ENCODE data around the gene KRTAP23-1.

Gene KRTAP23-1

DNA sequence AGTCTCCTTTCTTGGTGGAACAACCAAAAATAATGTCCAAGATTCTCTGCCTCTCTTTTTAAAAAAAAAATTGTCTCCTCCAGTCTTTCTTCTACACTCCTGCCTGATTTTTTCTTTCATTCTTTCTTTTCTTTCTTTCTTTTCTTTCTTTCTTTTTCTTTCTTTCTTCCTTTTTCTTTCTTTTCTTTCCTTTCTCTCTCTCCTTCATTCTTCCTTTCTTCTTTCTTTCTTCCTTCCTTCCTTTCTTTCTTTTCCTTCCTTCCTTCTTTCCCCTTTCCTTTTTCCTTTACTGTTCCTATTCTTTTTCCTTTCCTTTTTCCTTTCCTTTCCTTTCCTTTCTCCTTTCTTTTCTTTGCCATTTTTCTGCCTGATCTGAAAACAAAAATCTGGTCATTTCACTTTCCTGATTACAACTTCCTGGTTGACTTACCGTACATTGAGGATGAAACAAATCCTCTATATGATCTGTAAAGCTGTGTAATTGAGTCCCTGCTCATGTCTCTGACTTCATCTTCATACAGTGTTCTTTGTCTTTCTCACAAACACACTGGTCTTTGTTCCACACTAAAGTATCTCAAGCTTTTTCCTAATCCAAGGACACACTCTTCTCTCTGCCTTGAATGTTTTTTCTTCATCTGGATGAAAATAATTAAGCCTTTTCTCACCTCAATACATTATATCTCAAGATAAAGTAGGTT lies 6.1 kb upstream of the KRTAP23-1 start:
- TF ChIP-seq, protein P1, sequence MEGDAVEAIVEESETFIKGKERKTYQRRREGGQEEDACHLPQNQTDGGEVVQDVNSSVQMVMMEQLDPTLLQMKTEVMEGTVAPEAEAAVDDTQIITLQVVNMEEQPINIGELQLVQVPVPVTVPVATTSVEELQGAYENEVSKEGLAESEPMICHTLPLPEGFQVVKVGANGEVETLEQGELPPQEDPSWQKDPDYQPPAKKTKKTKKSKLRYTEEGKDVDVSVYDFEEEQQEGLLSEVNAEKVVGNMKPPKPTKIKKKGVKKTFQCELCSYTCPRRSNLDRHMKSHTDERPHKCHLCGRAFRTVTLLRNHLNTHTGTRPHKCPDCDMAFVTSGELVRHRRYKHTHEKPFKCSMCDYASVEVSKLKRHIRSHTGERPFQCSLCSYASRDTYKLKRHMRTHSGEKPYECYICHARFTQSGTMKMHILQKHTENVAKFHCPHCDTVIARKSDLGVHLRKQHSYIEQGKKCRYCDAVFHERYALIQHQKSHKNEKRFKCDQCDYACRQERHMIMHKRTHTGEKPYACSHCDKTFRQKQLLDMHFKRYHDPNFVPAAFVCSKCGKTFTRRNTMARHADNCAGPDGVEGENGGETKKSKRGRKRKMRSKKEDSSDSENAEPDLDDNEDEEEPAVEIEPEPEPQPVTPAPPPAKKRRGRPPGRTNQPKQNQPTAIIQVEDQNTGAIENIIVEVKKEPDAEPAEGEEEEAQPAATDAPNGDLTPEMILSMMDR (IDR thresholded peaks at IDR 0.05; ENCODE audit: low read depth, low read length, missing control alignments), result no peak
- DNase-seq (ENCODE audit: extremely low read depth, low read depth), result no peak
- no peak overlapping the region for H3K4me3 ChIP-seq (replicated peaks; ENCODE audit: low read depth, low read length)

- no peak overlapping the region for H3K4me3 ChIP-seq (replicated peaks; ENCODE audit: low read depth, low read length)
- DNase-seq (ENCODE audit: extremely low read depth, low read depth), result no peak
- TF ChIP-seq, protein P1 (IDR thresholded peaks at IDR 0.05; ENCODE audit: low read depth, low read length, missing control alignments), result no peak
Measured at GRCh38 chr21:30351534-30351933, 3.1 kb upstream of the KRTAP23-1 start.

DNA sequence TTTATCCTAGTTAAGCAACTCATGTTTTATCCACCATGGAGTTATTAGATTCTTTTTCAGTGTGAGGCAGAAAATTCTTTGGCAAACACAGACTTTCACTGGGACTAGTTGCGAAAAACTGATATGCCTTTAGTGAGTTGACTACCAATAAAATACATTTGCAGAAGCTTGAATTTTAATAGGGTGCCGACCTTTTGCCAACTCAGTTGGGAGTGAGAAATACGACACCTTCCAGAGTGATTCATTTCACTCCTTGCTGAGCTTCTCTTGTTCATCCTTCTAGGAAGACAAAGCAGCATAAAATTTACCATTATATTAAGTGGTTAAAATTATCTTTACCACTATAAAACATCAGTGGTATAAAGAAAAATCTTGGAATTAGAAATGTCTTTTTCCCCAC lies 1.2 kb upstream of the KRTAP23-1 start:
- no peak for DNase-seq (ENCODE audit: extremely low read depth, low read depth)

DNA sequence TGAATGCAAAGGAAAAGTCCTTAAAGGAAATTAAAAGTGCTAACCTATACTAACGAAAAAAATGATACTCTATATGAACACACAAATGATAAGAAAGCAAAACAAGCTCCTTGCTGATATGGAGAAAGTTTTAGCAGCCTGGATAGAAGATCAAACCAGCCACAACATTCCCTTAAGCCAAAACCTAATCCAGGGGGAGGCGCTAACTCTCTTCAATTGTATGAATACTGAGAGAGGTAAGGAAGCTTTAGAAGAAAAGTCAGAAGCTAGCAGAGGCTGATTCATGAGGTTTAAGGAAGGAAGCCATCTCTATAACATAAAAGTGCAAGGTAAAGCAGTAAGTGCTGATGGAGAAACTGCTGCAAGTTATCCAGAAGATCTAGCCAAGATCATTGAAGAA lies 3.4 kb downstream of the KRTAP23-1 start:
- TF ChIP-seq, protein P1 (IDR thresholded peaks at IDR 0.05; ENCODE audit: low read depth, low read length, missing control alignments), result no peak
- no peak for DNase-seq (ENCODE audit: extremely low read depth, low read depth)
- H3K4me3 ChIP-seq (replicated peaks; ENCODE audit: low read depth, low read length), result no peak overlapping the region

More for the DNA sequence above, 1.2 kb upstream of the KRTAP23-1 start:
- TF ChIP-seq, protein P1 (IDR thresholded peaks at IDR 0.05; ENCODE audit: low read depth, low read length, missing control alignments), result no peak
- H3K4me3 ChIP-seq (replicated peaks; ENCODE audit: low read depth, low read length), result no peak overlapping the region

GRCh38 chr21:30340714-30341573 lies 7.5 kb downstream of the KRTAP23-1 start:
- H3K4me3 ChIP-seq (replicated peaks; ENCODE audit: low read depth, low read length), result no peak overlapping the region
- DNase-seq (ENCODE audit: extremely low read depth, low read depth), result no peak
- TF ChIP-seq, protein P1 (IDR thresholded peaks at IDR 0.05; ENCODE audit: low read depth, low read length, missing control alignments), result peak; percentile 60

DNA sequence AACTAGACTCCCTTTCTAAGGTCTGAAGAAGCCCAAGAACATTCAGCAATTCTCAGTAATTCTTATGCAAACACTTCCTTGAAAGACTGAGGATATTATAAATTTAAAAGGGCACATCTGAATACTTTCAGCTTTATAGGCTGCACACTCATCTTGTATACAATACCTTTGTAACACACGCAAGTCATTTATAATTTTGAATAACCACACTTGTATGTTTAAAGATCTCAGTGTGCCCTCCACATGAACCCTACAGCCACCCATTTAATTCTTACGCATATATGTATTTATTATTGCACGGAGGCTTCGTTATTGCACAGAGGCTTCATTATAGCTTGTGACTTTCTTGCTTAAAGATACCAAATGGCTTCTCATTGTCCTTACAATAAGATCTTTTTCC lies 9.7 kb downstream of the KRTAP23-1 start:
- TF ChIP-seq, protein P1 (IDR thresholded peaks at IDR 0.05; ENCODE audit: low read depth, low read length, missing control alignments), result no peak
- no peak for DNase-seq (ENCODE audit: extremely low read depth, low read depth)
- no peak overlapping the region for H3K4me3 ChIP-seq (replicated peaks; ENCODE audit: low read depth, low read length)

All from HFF-Myc (cell line).